SU-DHL-6 (cell line): ENCODE data around the gene RNU5D-1.

Source experiments
- H2AFZ ChIP-seq: fragments of 200-600 bp; sonication (generic); 2 replicates; pipeline ENCODE4 v1.6.1; 2014; ENCODE audit warnings: low read depth, mild to moderate bottlenecking, moderate library complexity, mixed read lengths, antibody characterized with exemption, low read length; ENCODE audit not compliant: severe bottlenecking
- H3F3A ChIP-seq: fragments of 200-600 bp; shearing (Covaris generic); 2 replicates; pipeline ENCODE4 v1.6.0; 2016; ENCODE audit warnings: antibody characterized with exemption, mild to moderate bottlenecking; ENCODE audit not compliant: insufficient read depth
- H3K27ac ChIP-seq: fragments of 200-600 bp; sonication (generic); 2 replicates; pipeline ENCODE4 v1.5.1; 2016; ENCODE audit warnings: low read depth, mild to moderate bottlenecking, low read length, moderate library complexity, mixed read lengths
- H3K27me3 ChIP-seq: fragments of 200-600 bp; sonication (generic), shearing (Covaris generic); 2 replicates; pipeline ENCODE4 v1.6.0; 2014; ENCODE audit warnings: mild to moderate bottlenecking, low read length
- H3K36me3 ChIP-seq: fragments of 200-600 bp; sonication (generic); 2 replicates; pipeline ENCODE4 v1.6.1; 2014; ENCODE audit warnings: mild to moderate bottlenecking, low read length, mixed read lengths
- H3K4me2 ChIP-seq: fragments of 300-600, 200-600 bp; shearing (Covaris generic), sonication (generic); 2 replicates; pipeline ENCODE4 v1.6.0; 2014; ENCODE audit warnings: low read length, low read depth, mild to moderate bottlenecking; ENCODE audit not compliant: poor library complexity, severe bottlenecking
- H3K4me3 ChIP-seq: fragments of 200-600 bp; sonication (generic); 2 replicates; pipeline ENCODE4 v1.5.1; 2014; ENCODE audit warnings: antibody characterized with exemption, low read length, mild to moderate bottlenecking, mixed read lengths; ENCODE audit not compliant: insufficient read depth, poor library complexity, severe bottlenecking
- H3K79me2 ChIP-seq: fragments of 200-600 bp; sonication (generic); 2 replicates; pipeline ENCODE4 v1.6.1; 2014; ENCODE audit warnings: mild to moderate bottlenecking, low read length, moderate library complexity; ENCODE audit not compliant: insufficient read depth
- H3K9ac ChIP-seq: fragments of 200-600 bp; sonication (generic); 2 replicates; pipeline ENCODE4 v1.7.0; 2014; ENCODE audit warnings: mild to moderate bottlenecking, low read length
- H3K9me2 ChIP-seq: fragments of 200-600 bp; sonication (generic); replicated peaks from 2 replicates; pipeline ENCODE4 v1.6.1; 2014; ENCODE audit warnings: low read length; ENCODE audit not compliant: insufficient read depth
- H3K9me3 ChIP-seq: fragments of 200-600 bp; sonication (generic); 2 replicates; pipeline ENCODE4 v1.6.1; 2014; ENCODE audit warnings: low read length, mixed read lengths; ENCODE audit not compliant: insufficient read depth
- H4K20me1 ChIP-seq: fragments of 200-600 bp; sonication (generic); 2 replicates; pipeline ENCODE4 v1.6.1; 2014; ENCODE audit warnings: low read depth, mild to moderate bottlenecking, antibody characterized with exemption, low read length, moderate library complexity, mixed read lengths
- EZH2phosphoT487 ChIP-seq: fragments of 200-600 bp; sonication (generic), shearing (Covaris generic); conservative IDR thresholded peaks from 2 replicates; pipeline ENCODE4 v1.6.1; 2018; ENCODE audit warnings: mild to moderate bottlenecking, antibody characterized with exemption, low read length, moderate library complexity, mixed read lengths
- TF ChIP-seq, protein P1 (sequence below): fragments of 200-600 bp; sonication (generic); IDR thresholded peaks from one replicate; pipeline ENCODE4 v1.5.1; 2017; ENCODE audit warnings: antibody characterized with exemption, mild to moderate bottlenecking, low read length, moderate library complexity; ENCODE audit not compliant: insufficient read depth, poor library complexity, severe bottlenecking

Gene RNU5D-1

DNA sequence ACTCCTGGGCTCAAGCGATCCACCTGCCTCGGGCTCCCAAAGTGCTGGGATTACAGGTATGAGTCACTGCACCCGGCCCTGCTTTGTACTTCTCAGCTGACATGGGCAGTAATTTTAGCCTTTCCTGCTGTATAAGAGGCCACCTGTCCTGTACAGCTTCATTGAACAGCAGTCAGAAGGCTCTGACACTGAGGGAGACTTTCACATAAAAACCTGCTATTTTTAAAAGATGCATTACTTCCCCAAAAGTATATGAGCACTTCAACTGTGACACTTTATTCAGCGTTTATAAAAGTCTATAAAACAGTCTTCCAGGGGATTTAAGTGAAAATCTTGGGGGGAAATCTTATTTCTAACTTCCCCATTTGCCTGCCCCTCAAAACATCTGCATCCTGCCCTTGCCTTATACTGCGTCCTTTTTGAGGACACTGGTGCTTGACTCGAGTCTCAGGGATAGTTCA is 17.6 kb downstream of the RNU5D-1 start:
- no peaks in the 10 kb centered on the region for H3K36me3 ChIP-seq
- H4K20me1 ChIP-seq = no peaks in the 10 kb centered on the region
- peak overlapping the region; percentile 42 for H3K9ac ChIP-seq
- peak overlapping the region; percentile 98 for H3K27ac ChIP-seq
- H2AFZ ChIP-seq = no peak overlapping the region
- H3K79me2 ChIP-seq = no peaks in the 10 kb centered on the region
- H3F3A ChIP-seq = peaks cover 42% of the 10 kb centered on the region
- H3K27me3 ChIP-seq = no peaks in the 10 kb centered on the region
- peak overlapping the region; percentile 66 for H3K4me2 ChIP-seq
- H3K9me3 ChIP-seq = no peaks in the 10 kb centered on the region
- H3K4me3 ChIP-seq = no peak overlapping the region
- H3K9me2 ChIP-seq = no peaks in the 10 kb centered on the region
- no peak for TF ChIP-seq EZH2phosphoT487
- TF ChIP-seq, protein P1, sequence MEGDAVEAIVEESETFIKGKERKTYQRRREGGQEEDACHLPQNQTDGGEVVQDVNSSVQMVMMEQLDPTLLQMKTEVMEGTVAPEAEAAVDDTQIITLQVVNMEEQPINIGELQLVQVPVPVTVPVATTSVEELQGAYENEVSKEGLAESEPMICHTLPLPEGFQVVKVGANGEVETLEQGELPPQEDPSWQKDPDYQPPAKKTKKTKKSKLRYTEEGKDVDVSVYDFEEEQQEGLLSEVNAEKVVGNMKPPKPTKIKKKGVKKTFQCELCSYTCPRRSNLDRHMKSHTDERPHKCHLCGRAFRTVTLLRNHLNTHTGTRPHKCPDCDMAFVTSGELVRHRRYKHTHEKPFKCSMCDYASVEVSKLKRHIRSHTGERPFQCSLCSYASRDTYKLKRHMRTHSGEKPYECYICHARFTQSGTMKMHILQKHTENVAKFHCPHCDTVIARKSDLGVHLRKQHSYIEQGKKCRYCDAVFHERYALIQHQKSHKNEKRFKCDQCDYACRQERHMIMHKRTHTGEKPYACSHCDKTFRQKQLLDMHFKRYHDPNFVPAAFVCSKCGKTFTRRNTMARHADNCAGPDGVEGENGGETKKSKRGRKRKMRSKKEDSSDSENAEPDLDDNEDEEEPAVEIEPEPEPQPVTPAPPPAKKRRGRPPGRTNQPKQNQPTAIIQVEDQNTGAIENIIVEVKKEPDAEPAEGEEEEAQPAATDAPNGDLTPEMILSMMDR = no peak

DNA sequence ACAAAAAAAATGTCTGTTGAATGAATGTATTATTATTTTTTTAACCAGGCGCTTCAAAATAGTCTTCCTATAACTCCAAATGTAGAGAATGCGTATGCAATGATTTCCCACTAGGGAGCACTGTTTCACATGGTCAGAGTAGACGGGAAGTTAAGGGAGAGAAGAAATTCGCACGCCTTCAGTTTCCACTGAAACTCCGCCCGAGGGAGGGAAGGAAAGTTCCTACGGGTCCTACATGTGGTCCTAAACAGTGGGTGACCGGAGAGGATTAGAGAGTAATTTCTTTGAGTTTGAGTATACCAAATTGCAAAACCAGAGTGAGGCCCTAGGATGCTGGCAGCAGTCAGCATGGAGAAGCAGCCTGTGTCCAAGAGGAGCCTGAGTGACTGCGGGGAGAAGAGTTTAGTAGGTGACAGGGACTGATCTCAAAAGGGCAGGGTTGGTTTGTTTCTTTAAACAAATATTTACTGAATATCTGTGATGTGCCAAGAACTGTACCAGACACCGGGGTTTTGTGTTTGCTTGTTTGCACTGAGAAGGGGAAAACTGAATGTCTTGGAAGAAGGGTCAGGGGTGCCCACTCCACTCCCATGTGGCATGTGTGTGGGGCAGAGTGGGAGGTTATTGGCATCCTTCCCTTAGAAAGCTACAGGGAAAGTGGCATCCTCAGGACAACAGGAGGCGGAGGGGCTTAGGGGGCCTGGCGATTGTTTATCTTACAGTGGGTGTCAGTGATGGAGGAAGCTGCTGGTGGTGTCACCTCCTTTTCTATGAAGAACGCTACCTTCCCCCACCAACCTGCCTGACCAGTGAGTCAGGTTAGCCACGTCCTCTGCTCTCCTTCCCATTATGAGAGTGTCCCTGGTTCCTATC is 22.8 kb downstream of the RNU5D-1 start:
- Histone ChIP-seq H3K27ac (no peak overlapping the region), H2AFZ (peak overlapping the region; percentile 21), H3K27me3 (no peaks in the 10 kb centered on the region), H3K4me3 (no peak overlapping the region), H4K20me1 (no peaks in the 10 kb centered on the region), H3K36me3 (no peaks in the 10 kb centered on the region), H3K79me2 (no peaks in the 10 kb centered on the region), H3K9ac (peak overlapping the region; percentile 33), H3F3A (peaks cover 21% of the 10 kb centered on the region), H3K9me2 (no peaks in the 10 kb centered on the region), H3K9me3 (no peaks in the 10 kb centered on the region), H3K4me2 (peak overlapping the region; percentile 41)
- TF ChIP-seq EZH2phosphoT487 = no peak
- TF ChIP-seq, protein P1 = peak; percentile 65

DNA sequence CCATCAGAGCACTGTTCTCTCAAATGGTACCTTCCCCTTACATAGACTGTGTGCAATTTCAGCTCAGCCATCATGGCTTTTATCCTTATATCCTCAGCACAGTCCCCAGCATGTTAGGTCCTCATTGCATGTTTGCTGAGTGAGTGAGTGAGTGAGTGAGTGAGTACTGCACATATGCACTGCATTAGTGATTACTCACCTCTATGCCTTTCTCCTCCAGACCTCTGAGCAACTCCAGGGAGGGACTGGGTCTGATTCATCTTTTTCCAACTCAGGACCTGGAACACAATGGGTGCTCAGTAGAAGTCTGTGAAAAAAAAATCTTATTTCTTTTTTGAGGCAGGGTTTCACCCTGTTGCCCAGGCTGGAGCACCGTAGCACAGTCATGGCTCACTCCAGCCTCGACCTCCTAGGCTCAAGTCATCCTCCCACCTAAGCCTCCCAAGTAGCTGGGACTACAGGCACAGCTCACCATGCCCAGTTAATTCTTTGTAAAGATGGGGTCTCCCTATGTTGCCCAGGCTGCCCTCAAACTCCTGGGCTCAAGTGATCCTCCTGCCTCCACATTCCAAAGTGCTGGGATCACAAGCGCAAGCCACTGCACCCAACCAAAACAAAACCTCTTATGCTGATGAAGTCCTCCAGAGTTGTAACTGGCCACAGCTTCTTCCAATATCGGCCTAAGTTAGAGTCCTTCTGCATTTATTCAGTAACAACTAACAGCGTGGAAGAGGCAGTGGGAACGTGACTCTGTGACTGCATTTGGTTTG is 23.7 kb downstream of the RNU5D-1 start:
- H3K4me3 ChIP-seq = no peak overlapping the region

More for the DNA sequence above, 23.7 kb downstream of the RNU5D-1 start:
- no peaks in the 10 kb centered on the region for H3K9me2 ChIP-seq
- H2AFZ ChIP-seq = peak overlapping the region; percentile 21
- TF ChIP-seq, protein P1 = no peak
- TF ChIP-seq EZH2phosphoT487 = no peak
- no peaks in the 10 kb centered on the region for H3K79me2 ChIP-seq
- no peaks in the 10 kb centered on the region for H3K36me3 ChIP-seq
- H3K4me2 ChIP-seq = peak overlapping the region; percentile 41
- no peak overlapping the region; the same call in 1 of the 2 replicates for H3K9ac ChIP-seq
- H4K20me1 ChIP-seq = no peaks in the 10 kb centered on the region
- no peaks in the 10 kb centered on the region for H3K9me3 ChIP-seq
- no peak overlapping the region for H3K27ac ChIP-seq
- H3F3A ChIP-seq = peaks cover 12% of the 10 kb centered on the region
- H3K27me3 ChIP-seq = no peaks in the 10 kb centered on the region
